ENCODE data around the gene EPHA4. TPM values are rescaled to one million over a fixed set of nuclear protein-coding genes. Genes with fewer than 3 reads are reported as not detected.

EPHA4 gene
- total and polyA plus RNA-seq, 11 donors, result 4.2 to 35.2 (median 19.5) TPM

DNA sequence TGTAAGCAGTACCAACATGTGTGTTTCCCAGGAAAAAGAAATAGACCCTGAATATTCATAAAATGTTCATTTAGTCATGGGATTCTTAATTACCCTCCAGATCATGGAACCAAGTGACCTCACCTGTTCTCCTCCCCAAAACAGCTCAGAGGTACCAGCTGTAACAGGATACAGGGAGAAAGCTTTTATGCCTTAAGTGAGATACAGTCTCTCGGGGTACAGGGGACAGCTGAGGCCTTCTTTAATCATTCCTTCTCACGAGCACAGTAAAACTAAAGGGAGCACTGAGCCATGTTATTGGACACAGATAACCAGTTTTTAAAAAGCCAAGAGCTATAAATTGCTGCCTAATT lies 16.6 kb downstream of the EPHA4 start:
- Histone ChIP-seq H3K27ac (peak overlapping the region in 10 of 12 donors; percentile 12 to 89 (median 58)), H3K4me1 (peaks cover 0 to 60% (median 19%) of the 10 kb centered on the region in 12 donors), H3K27me3 (no peaks in the 10 kb centered on the region), H3K4me3 (peak overlapping the region in 4 of 12 donors; percentile 9 to 12 (median 10)), H3K36me3 (no peaks in the 10 kb centered on the region), H3K9me3 (no peaks in the 10 kb centered on the region)
- DNase-seq (no peak), ATAC-seq (peak; percentile 21 to 41 (median 30))
- intact Hi-C loops (cut with DNase I), result no loop called here
- no peak for TF ChIP-seq POLR2A (IDR thresholded peaks at IDR 0.05)
- TF ChIP-seq, protein P1, sequence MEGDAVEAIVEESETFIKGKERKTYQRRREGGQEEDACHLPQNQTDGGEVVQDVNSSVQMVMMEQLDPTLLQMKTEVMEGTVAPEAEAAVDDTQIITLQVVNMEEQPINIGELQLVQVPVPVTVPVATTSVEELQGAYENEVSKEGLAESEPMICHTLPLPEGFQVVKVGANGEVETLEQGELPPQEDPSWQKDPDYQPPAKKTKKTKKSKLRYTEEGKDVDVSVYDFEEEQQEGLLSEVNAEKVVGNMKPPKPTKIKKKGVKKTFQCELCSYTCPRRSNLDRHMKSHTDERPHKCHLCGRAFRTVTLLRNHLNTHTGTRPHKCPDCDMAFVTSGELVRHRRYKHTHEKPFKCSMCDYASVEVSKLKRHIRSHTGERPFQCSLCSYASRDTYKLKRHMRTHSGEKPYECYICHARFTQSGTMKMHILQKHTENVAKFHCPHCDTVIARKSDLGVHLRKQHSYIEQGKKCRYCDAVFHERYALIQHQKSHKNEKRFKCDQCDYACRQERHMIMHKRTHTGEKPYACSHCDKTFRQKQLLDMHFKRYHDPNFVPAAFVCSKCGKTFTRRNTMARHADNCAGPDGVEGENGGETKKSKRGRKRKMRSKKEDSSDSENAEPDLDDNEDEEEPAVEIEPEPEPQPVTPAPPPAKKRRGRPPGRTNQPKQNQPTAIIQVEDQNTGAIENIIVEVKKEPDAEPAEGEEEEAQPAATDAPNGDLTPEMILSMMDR (IDR thresholded peaks at IDR 0.05), result no peak
- WGBS, 4 donors, result 25 to 51% (median 34%) methylated on average over 2 of the region's 2 CpGs

DNA sequence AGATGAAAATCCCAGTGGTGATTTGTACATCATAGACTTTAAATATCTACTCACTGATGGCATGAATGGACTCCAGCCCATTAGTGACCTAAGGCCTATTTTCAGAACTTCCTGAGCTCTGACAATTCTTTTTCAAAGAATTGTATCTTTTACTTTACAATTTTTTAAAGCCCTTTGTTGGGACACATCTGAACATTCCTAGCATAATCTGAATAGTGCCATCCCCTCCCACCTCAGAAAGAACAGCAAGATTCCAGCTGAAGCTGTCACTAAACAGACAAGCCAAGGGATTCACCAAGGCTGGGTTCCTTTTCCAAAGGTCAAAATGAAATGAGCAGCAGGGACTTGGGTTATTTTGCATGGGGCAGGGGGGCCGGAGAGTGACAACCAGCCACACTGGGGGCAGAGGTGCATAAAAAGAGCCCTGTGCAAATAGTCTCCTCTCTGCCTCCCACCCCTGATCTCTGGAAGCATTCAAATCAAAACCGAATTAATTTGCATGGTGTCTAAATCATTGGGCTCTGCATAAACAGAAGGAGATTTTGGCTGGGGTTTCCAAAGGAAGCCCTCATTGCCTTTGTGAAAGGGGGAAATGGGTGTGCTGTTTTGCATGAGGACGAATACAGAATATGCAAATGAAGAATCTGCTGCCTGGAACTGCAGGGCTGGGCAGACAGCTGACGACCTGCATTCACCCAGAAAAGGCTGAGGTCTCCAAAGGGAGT lies 17.2 kb downstream of the EPHA4 start:
- no peaks in the 10 kb centered on the region for H3K9me3 ChIP-seq
- H3K27ac ChIP-seq, result peak overlapping the region; percentile 12 to 89 (median 52)
- H3K4me3 ChIP-seq, result peak overlapping the region in 4 of 12 donors; percentile 9 to 12 (median 10)
- H3K36me3 ChIP-seq, result no peaks in the 10 kb centered on the region
- peak; percentile 52 to 80 (median 67) for ATAC-seq
- WGBS, 4 donors, result 21 to 30% (median 26%) methylated on average over 4 of the region's 4 CpGs
- no peaks in the 10 kb centered on the region for H3K27me3 ChIP-seq
- peak in 2 of 5 donors; percentile 8 to 17 for DNase-seq
- intact Hi-C loops (cut with DNase I), result no loop called here
- H3K4me1 ChIP-seq, result peaks cover 0 to 55% (median 19%) of the 10 kb centered on the region in 12 donors
- TF ChIP-seq, protein P1 (IDR thresholded peaks at IDR 0.05), result no peak
- TF ChIP-seq POLR2A (IDR thresholded peaks at IDR 0.05), result no peak

DNA sequence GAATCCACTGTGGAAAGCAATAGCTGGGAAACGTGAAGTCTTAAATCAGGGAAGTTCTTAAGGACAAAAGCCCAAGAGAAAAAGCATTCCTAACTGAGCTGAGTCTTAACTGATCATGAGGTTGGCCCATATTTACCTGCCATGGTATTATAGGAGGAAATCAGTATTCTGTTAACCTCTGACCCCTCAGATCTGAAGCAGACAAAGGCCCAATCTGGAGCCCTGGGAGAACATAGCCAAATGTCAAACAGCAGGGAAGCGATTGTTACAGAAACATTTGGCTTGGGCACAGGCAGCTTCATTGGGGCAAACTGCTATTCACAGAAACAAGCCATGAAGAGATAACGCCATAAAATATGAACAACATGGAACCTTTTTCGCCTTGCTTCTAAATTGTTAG lies 18.8 kb downstream of the EPHA4 start:
- 77 to 88% (median 83%) methylated on average over 4 of the region's 4 CpGs for WGBS, 4 donors

DNA sequence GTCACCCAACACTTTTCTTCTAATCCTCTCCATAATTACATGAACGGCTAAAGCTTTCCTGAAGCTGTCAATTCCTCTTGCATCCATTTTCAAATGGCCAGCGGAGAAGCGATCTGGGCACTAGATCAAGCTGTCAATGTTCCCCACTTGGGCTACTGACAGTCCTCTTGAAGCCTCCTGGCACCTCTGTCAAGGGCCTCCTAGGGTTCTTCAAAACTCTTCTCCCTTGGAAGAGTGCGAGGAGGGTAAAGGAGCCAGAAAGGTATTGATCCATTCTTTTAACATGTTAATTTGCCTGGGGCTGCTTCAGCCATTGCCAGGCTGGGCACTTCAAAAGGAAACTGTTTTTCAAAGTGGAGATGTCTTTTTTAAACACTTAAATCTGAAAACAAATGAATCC lies 19.8 kb downstream of the EPHA4 start:
- H3K4me1 ChIP-seq, result peaks cover 0 to 44% (median 18%) of the 10 kb centered on the region in 12 donors
- TF ChIP-seq POLR2A (IDR thresholded peaks at IDR 0.05), result no peak
- TF ChIP-seq, protein P1 (IDR thresholded peaks at IDR 0.05), result no peak
- WGBS, 4 donors, result 53 to 62% (median 61%) methylated on average over 4 of the region's 4 CpGs
- H3K27ac ChIP-seq, result peak overlapping the region in 3 of 12 donors; percentile 2 to 89 (median 33)
- no peak overlapping the region for H3K4me3 ChIP-seq
- intact Hi-C loops (cut with DNase I), result no loop called here
- H3K27me3 ChIP-seq, result no peaks in the 10 kb centered on the region
- no peaks in the 10 kb centered on the region for H3K9me3 ChIP-seq
- H3K36me3 ChIP-seq, result no peaks in the 10 kb centered on the region
- DNase-seq (peak in 1 of 5 donors; percentile 19), ATAC-seq (peak in 2 of 4 donors; percentile 26 to 72)

More for the DNA sequence above, 18.8 kb downstream of the EPHA4 start:
- no peak for DNase-seq
- TF ChIP-seq, protein P1 (IDR thresholded peaks at IDR 0.05), result no peak
- no peak for TF ChIP-seq POLR2A (IDR thresholded peaks at IDR 0.05)
- Histone ChIP-seq H3K9me3 (no peaks in the 10 kb centered on the region), H3K4me1 (peaks cover 0 to 43% (median 18%) of the 10 kb centered on the region in 12 donors), H3K4me3 (no peak overlapping the region), H3K36me3 (no peaks in the 10 kb centered on the region), H3K27ac (peak overlapping the region in 3 of 12 donors; percentile 72 to 89 (median 80)), H3K27me3 (no peaks in the 10 kb centered on the region)
- ATAC-seq, result peak in 3 of 4 donors; percentile 30 to 43 (median 40)
- intact Hi-C loops (cut with DNase I), result no loop called here
